ENCODE data around the gene PSME1.

The PSME1 gene

DNA sequence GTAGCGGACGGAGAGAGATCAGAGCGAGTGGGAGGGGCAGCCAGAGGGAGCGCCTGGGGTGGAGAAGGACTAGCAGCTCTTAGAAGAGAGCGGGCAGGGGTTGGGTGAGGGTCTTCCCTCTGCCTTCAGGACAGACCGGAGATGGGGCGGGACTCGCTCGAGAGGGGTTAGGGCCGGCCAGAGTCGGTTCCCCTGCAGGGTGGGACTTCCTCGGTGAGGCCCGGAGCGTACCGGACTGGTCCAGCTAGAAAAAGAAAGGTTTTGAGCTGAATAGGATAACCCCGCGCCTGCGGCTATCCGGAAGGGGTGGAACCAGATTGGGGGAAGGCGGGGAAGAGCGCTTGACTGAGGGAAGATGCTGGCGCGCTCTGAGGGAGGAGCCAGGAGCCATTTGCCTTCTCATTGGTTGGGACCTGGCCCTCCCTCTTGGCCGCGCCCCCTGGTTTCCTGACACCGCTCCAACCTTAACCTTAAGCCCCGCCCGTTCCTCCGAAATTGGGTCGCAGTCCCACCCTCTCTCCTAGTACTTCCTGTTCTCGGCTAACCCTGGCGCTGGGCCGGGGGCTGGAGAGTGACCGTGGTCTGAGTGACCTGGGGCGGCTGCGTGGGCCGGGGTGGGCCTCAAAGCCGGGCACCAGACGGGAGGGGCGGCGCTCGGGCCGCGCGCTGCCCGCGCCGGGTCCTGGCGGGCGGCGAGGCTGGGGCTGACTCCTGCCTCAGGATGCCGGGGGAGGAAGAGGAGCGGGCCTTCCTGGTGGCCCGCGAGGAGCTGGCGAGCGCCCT, 11.2 kb downstream of the PSME1 start, which contains the start of gene RNF31:
TSS of gene RNF31 (plus strand) at position 521 of the 783 bp plus-strand sequence. CDS start at position 722, 201 bp downstream.
- Histone ChIP-seq H2BK120ac (ENCODE audit: low read depth, low read length) (peak within 1 kb of the TSS; percentile 84), H3K27me3 (ENCODE audit: control insufficient read depth in 3 of 3, insufficient read depth in 3 of 3, low read depth in 1 of 3, low read length in 3 of 3) (no peaks in the 10 kb centered on the region), H3K4me2 (ENCODE audit: insufficient read depth, low read length, poor library complexity, severe bottlenecking) (peak within 1 kb of the TSS; percentile 97), H3K9ac (ENCODE audit: low read depth, low read length, poor library complexity) (peak within 1 kb of the TSS; percentile 97), H3K4me3 (ENCODE audit: low read length in 2 of 2) (peak within 1 kb of the TSS; percentile 93 to 96), H3K23ac (ENCODE audit: low read depth, low read length, poor library complexity) (peak within 1 kb of the TSS; percentile 11), H2BK12ac (ENCODE audit: low read length) (no peak within 1 kb of the TSS), H3K36me3 (replicated peaks in 1 of 2; ENCODE audit: control insufficient read depth in 2 of 2, insufficient read depth in 2 of 2, low read length in 2 of 2) (peaks cover 36 to 63% of the 10 kb centered on the region in 2 donors), H3K79me1 (ENCODE audit: low read depth, low read length) (peaks cover 13% of the 10 kb centered on the region), H2AFZ (ENCODE audit: low read length) (peak within 1 kb of the TSS; percentile 95), H3K4ac (ENCODE audit: low read length) (no peak within 1 kb of the TSS), H3K27ac (replicated peaks; ENCODE audit: low read length) (peak within 1 kb of the TSS; percentile 85), H4K91ac (ENCODE audit: low read depth, low read length, poor library complexity) (no peak within 1 kb of the TSS), H3K18ac (ENCODE audit: low read length) (peak within 1 kb of the TSS; percentile 95), H3K4me1 (ENCODE audit: control insufficient read depth in 2 of 2, insufficient read depth in 1 of 2, low read depth in 1 of 2, low read length in 2 of 2) (peaks cover 8 to 17% of the 10 kb centered on the region in 2 donors), H3K9me3 (replicated peaks in 1 of 2; ENCODE audit: control insufficient read depth in 2 of 2, insufficient read depth in 1 of 2, low read depth in 1 of 2, low read length in 2 of 2) (no peaks in the 10 kb centered on the region), H2BK15ac (ENCODE audit: low read length) (peak within 1 kb of the TSS; percentile 37), H2AK5ac (ENCODE audit: low read depth, low read length) (peak within 1 kb of the TSS; percentile 86), H4K8ac (ENCODE audit: low read depth, low read length) (no peak within 1 kb of the TSS), H3K14ac (ENCODE audit: low read length) (peak within 1 kb of the TSS; percentile 91), H2BK5ac (ENCODE audit: low read length) (peak within 1 kb of the TSS; percentile 83)
- WGBS, 2 donors (ENCODE audit: extremely low coverage in 2 of 2, insufficient read length in 2 of 2, insufficient replicate concordance in 1 of 2) = no CpG with 5 or more reads among the region's 57 CpGs
- peak; percentile 95 for DNase-seq (ENCODE audit: low spot score)

DNA sequence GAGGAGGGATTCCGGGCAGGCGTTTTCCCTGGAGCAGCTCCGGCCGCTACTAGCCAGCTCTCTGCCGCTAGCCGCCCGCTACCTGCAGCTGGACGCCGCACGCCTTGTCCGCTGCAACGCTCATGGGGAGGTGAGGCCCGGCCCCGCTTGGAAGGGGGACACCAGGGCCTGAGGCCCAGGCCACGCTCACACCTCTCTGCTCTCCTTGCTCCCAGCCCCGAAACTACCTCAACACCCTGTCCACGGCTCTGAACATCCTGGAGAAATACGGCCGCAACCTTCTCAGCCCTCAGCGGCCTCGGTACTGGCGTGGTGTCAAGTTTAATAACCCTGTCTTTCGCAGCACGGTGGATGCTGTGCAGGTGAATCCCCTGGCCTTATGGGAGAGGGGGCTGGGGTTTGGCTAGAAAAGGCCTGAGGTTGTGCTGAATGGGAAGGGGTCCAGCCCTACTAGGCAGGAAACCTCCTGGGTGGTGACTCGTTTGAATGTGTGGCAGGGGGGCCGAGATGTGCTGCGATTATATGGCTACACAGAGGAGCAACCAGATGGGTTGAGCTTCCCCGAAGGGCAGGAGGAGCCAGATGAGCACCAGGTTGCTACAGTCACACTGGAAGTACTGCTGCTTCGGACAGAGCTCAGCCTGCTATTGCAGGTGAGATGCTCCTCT, 11.9 kb downstream of the PSME1 start:
- H4K8ac ChIP-seq (ENCODE audit: low read depth, low read length) = no peak overlapping the region
- H3K27ac ChIP-seq (replicated peaks; ENCODE audit: low read length) = no peak overlapping the region
- no peaks in the 10 kb centered on the region for H3K9me3 ChIP-seq (replicated peaks in 1 of 2; ENCODE audit: control insufficient read depth in 2 of 2, insufficient read depth in 1 of 2, low read depth in 1 of 2, low read length in 2 of 2)
- peaks cover 13% of the 10 kb centered on the region for H3K79me1 ChIP-seq (ENCODE audit: low read depth, low read length)
- peak overlapping the region; percentile 86 for H2AK5ac ChIP-seq (ENCODE audit: low read depth, low read length)
- H2BK5ac ChIP-seq (ENCODE audit: low read length) = peak overlapping the region; percentile 67
- H3K14ac ChIP-seq (ENCODE audit: low read length) = peak overlapping the region; percentile 79
- H2AFZ ChIP-seq (ENCODE audit: low read length) = peak overlapping the region; percentile 95
- peak overlapping the region; percentile 89 to 96 for H3K4me3 ChIP-seq (ENCODE audit: low read length in 2 of 2)
- H2BK12ac ChIP-seq (ENCODE audit: low read length) = no peak overlapping the region
- H3K18ac ChIP-seq (ENCODE audit: low read length) = peak overlapping the region; percentile 91
- no peak for DNase-seq (ENCODE audit: low spot score)
- H4K91ac ChIP-seq (ENCODE audit: low read depth, low read length, poor library complexity) = no peak overlapping the region
- peaks cover 7 to 17% of the 10 kb centered on the region in 2 donors for H3K4me1 ChIP-seq (ENCODE audit: control insufficient read depth in 2 of 2, insufficient read depth in 1 of 2, low read depth in 1 of 2, low read length in 2 of 2)
- peaks cover 35 to 65% of the 10 kb centered on the region in 2 donors for H3K36me3 ChIP-seq (replicated peaks in 1 of 2; ENCODE audit: control insufficient read depth in 2 of 2, insufficient read depth in 2 of 2, low read length in 2 of 2)
- H2BK120ac ChIP-seq (ENCODE audit: low read depth, low read length) = no peak overlapping the region
- WGBS, 2 donors (ENCODE audit: extremely low coverage in 2 of 2, insufficient read length in 2 of 2, insufficient replicate concordance in 1 of 2) = no CpG with 5 or more reads among the region's 29 CpGs
- peak overlapping the region; percentile 97 for H3K9ac ChIP-seq (ENCODE audit: low read depth, low read length, poor library complexity)
- peak overlapping the region; percentile 97 for H3K4me2 ChIP-seq (ENCODE audit: insufficient read depth, low read length, poor library complexity, severe bottlenecking)
- H2BK15ac ChIP-seq (ENCODE audit: low read length) = peak overlapping the region; percentile 30
- no peak overlapping the region for H3K4ac ChIP-seq (ENCODE audit: low read length)
- H3K27me3 ChIP-seq (ENCODE audit: control insufficient read depth in 3 of 3, insufficient read depth in 3 of 3, low read depth in 1 of 3, low read length in 3 of 3) = no peaks in the 10 kb centered on the region
- peak overlapping the region; percentile 11 for H3K23ac ChIP-seq (ENCODE audit: low read depth, low read length, poor library complexity)

- no peak overlapping the region for H3K9ac ChIP-seq (ENCODE audit: low read depth, low read length, poor library complexity)
- no CpG with 5 or more reads among the region's 3 CpGs for WGBS, 2 donors (ENCODE audit: extremely low coverage in 2 of 2, insufficient read length in 2 of 2, insufficient replicate concordance in 1 of 2)
These were observed 13.4 kb downstream of the PSME1 start for GRCh38 chr14:24149302-24149969.

More at GRCh38 chr14:24149302-24149969, 13.4 kb downstream of the PSME1 start:
- Histone ChIP-seq H2BK12ac (ENCODE audit: low read length) (no peak overlapping the region), H3K23ac (ENCODE audit: low read depth, low read length, poor library complexity) (no peak overlapping the region), H3K14ac (ENCODE audit: low read length) (no peak overlapping the region), H3K27me3 (ENCODE audit: control insufficient read depth in 3 of 3, insufficient read depth in 3 of 3, low read depth in 1 of 3, low read length in 3 of 3) (no peaks in the 10 kb centered on the region), H2BK5ac (ENCODE audit: low read length) (no peak overlapping the region), H4K91ac (ENCODE audit: low read depth, low read length, poor library complexity) (no peak overlapping the region), H4K8ac (ENCODE audit: low read depth, low read length) (no peak overlapping the region), H3K4me3 (ENCODE audit: low read length in 2 of 2) (peak overlapping the region in 1 of 2 donors; percentile 25), H3K4ac (ENCODE audit: low read length) (no peak overlapping the region), H3K4me1 (ENCODE audit: control insufficient read depth in 2 of 2, insufficient read depth in 1 of 2, low read depth in 1 of 2, low read length in 2 of 2) (peaks cover 7 to 17% of the 10 kb centered on the region in 2 donors), H3K79me1 (ENCODE audit: low read depth, low read length) (peaks cover 13% of the 10 kb centered on the region), H3K36me3 (replicated peaks in 1 of 2; ENCODE audit: control insufficient read depth in 2 of 2, insufficient read depth in 2 of 2, low read length in 2 of 2) (peaks cover 32 to 59% of the 10 kb centered on the region in 2 donors), H2AFZ (ENCODE audit: low read length) (no peak overlapping the region), H3K18ac (ENCODE audit: low read length) (no peak overlapping the region), H3K4me2 (ENCODE audit: insufficient read depth, low read length, poor library complexity, severe bottlenecking) (no peak overlapping the region), H3K27ac (replicated peaks; ENCODE audit: low read length) (no peak overlapping the region), H2BK120ac (ENCODE audit: low read depth, low read length) (no peak overlapping the region), H2AK5ac (ENCODE audit: low read depth, low read length) (no peak overlapping the region), H2BK15ac (ENCODE audit: low read length) (no peak overlapping the region), H3K9me3 (replicated peaks in 1 of 2; ENCODE audit: control insufficient read depth in 2 of 2, insufficient read depth in 1 of 2, low read depth in 1 of 2, low read length in 2 of 2) (no peaks in the 10 kb centered on the region)
- no peak for DNase-seq (ENCODE audit: low spot score)

All from neuronal stem cell (in vitro differentiated cells).